Measurements from ENCODE around the gene FNDC11. TPM values are rescaled to one million over a fixed set of nuclear protein-coding genes. Genes with fewer than 3 reads are reported as not detected.

The FNDC11 gene
- total RNA-seq, 1 experiment from 2014 or later: 1.8 TPM

GRCh38 chr20:63566395-63567135 lies 12.6 kb downstream of the FNDC11 start:
- DNase-seq (no peak), ATAC-seq (no peak)
- Histone ChIP-seq H3K4me2 (ENCODE audit: low read length) (no peak overlapping the region), H3F3A (ENCODE audit: low read length, unreplicated experiment) (no peaks in the 10 kb centered on the region), H2AFZ (ENCODE audit: low read length) (no peak overlapping the region), H3K9me3 (ENCODE audit: low read length) (no peaks in the 10 kb centered on the region), H4K20me1 (ENCODE audit: low read length) (no peaks in the 10 kb centered on the region), H3K27me3 (ENCODE audit: low read length) (no peaks in the 10 kb centered on the region), H3K4me1 (ENCODE audit: insufficient read depth, low read length) (no peaks in the 10 kb centered on the region), H3K36me3 (ENCODE audit: low read depth, low read length) (no peaks in the 10 kb centered on the region), H3K27ac (ENCODE audit: low read length) (no peak overlapping the region), H3K9me2 (replicated peaks; ENCODE audit: low read length) (no peaks in the 10 kb centered on the region), H3K4me3 (ENCODE audit: low read length) (no peak overlapping the region), H3K79me2 (ENCODE audit: low read length) (no peaks in the 10 kb centered on the region), H3K9ac (ENCODE audit: low read length) (no peak overlapping the region)
- TF ChIP-seq, protein P1, sequence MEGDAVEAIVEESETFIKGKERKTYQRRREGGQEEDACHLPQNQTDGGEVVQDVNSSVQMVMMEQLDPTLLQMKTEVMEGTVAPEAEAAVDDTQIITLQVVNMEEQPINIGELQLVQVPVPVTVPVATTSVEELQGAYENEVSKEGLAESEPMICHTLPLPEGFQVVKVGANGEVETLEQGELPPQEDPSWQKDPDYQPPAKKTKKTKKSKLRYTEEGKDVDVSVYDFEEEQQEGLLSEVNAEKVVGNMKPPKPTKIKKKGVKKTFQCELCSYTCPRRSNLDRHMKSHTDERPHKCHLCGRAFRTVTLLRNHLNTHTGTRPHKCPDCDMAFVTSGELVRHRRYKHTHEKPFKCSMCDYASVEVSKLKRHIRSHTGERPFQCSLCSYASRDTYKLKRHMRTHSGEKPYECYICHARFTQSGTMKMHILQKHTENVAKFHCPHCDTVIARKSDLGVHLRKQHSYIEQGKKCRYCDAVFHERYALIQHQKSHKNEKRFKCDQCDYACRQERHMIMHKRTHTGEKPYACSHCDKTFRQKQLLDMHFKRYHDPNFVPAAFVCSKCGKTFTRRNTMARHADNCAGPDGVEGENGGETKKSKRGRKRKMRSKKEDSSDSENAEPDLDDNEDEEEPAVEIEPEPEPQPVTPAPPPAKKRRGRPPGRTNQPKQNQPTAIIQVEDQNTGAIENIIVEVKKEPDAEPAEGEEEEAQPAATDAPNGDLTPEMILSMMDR (conservative IDR thresholded peaks at IDR 0.05; ENCODE audit: low read depth, low read length): no peak
- POLR2A ChIA-PET (ENCODE audit: unreplicated experiment): no interaction called here
- intact Hi-C loops (cut with micrococcal nuclease): no loop called here
- CTCF ChIA-PET: no interaction called here
- no TSS peak for BruUV-seq (replicated peaks)

GRCh38 chr20:63567136-63567385 lies 13.1 kb downstream of the FNDC11 start:
- BruUV-seq (replicated peaks): no TSS peak
- ChIA-PET CTCF (no interaction called here), POLR2A (ENCODE audit: unreplicated experiment) (no interaction called here)

DNA sequence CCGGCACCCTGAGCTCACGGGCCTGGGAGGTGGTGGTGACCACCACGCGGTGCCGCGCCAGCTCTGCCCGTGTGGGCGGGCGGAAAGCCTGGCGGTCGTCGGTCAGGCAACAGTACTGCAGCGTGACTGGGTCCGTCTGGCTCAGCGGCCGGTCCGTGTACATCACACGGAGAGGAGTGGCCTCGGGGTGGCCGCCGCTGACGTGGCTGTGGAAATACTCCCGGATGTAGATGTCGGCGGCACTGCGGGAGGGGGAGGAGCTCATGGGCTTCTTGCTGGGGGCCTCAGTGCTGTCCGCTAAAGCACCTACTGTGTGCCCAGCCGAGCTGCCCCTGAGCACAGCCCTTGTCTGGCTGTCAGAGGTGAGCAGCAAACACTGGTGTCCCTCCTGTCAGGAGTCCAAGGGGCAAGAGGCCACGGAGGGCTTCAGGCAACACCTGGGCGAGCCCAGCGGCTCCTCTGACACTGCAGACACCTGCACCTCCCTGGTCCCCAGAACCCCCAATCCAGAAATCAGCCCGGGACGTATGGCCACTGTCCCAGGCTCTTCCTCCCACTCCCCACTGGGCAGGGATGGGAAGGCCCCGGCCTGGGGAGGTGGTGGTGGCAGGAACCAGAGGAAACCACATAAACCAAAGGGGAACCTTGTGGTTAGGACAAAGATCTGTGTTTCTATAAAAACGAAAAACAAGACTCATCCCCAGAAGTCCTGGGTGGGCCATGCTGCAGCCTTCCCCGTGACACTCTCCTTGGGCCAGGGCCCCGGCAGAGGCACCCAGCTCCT lies 13.6 kb downstream of the FNDC11 start:
- CTCF ChIA-PET: no interaction called here
- no peaks in the 10 kb centered on the region for H3K27me3 ChIP-seq (ENCODE audit: low read length)
- no peaks in the 10 kb centered on the region for H3F3A ChIP-seq (ENCODE audit: low read length, unreplicated experiment)
- TF ChIP-seq EZH2phosphoT487 (IDR thresholded peaks at IDR 0.05; ENCODE audit: borderline replicate concordance, low read length) (no peak), EZH2 (IDR thresholded peaks at IDR 0.05; ENCODE audit: low read length, unreplicated experiment) (no peak)
- TF ChIP-seq, protein P1 (conservative IDR thresholded peaks at IDR 0.05; ENCODE audit: low read depth, low read length): no peak
- no peak overlapping the region for H3K27ac ChIP-seq (ENCODE audit: low read length)
- ATAC-seq (no peak), DNase-seq (no peak)
- no peaks in the 10 kb centered on the region for H3K9me2 ChIP-seq (replicated peaks; ENCODE audit: low read length)
- H4K20me1 ChIP-seq (ENCODE audit: low read length): no peaks in the 10 kb centered on the region
- H3K4me2 ChIP-seq (ENCODE audit: low read length): no peak overlapping the region
- H3K4me3 ChIP-seq (ENCODE audit: low read length): no peak overlapping the region
- no peaks in the 10 kb centered on the region for H3K9me3 ChIP-seq (ENCODE audit: low read length)
- no peak overlapping the region for H3K9ac ChIP-seq (ENCODE audit: low read length)
- POLR2A ChIA-PET (ENCODE audit: unreplicated experiment): no interaction called here
- no peak overlapping the region for H2AFZ ChIP-seq (ENCODE audit: low read length)
- no TSS peak for BruUV-seq (replicated peaks)
- intact Hi-C loops (cut with micrococcal nuclease): no loop called here
- no peaks in the 10 kb centered on the region for H3K4me1 ChIP-seq (ENCODE audit: insufficient read depth, low read length)
- H3K79me2 ChIP-seq (ENCODE audit: low read length): 0 out of 2 replicates have a peak, but pooled peaks cover under 1% of the 10 kb centered on the region
- H3K36me3 ChIP-seq (ENCODE audit: low read depth, low read length): no peaks in the 10 kb centered on the region

More at GRCh38 chr20:63567136-63567385, 13.1 kb downstream of the FNDC11 start:
- Histone ChIP-seq H3K9me2 (replicated peaks; ENCODE audit: low read length) (no peaks in the 10 kb centered on the region), H2AFZ (ENCODE audit: low read length) (no peak overlapping the region), H3K4me1 (ENCODE audit: insufficient read depth, low read length) (no peaks in the 10 kb centered on the region), H3K9me3 (ENCODE audit: low read length) (no peaks in the 10 kb centered on the region), H3F3A (ENCODE audit: low read length, unreplicated experiment) (no peaks in the 10 kb centered on the region), H4K20me1 (ENCODE audit: low read length) (no peaks in the 10 kb centered on the region), H3K79me2 (ENCODE audit: low read length) (no peaks in the 10 kb centered on the region), H3K27ac (ENCODE audit: low read length) (no peak overlapping the region), H3K9ac (ENCODE audit: low read length) (no peak overlapping the region), H3K4me2 (ENCODE audit: low read length) (no peak overlapping the region), H3K36me3 (ENCODE audit: low read depth, low read length) (no peaks in the 10 kb centered on the region), H3K27me3 (ENCODE audit: low read length) (no peaks in the 10 kb centered on the region), H3K4me3 (ENCODE audit: low read length) (no peak overlapping the region)
- intact Hi-C loops (cut with micrococcal nuclease): no loop called here
- DNase-seq (no peak), ATAC-seq (no peak)
- no peak for TF ChIP-seq EZH2 (IDR thresholded peaks at IDR 0.05; ENCODE audit: low read length, unreplicated experiment)
- TF ChIP-seq, protein P1 (conservative IDR thresholded peaks at IDR 0.05; ENCODE audit: low read depth, low read length): no peak
